OCI-M2 (cell line): Measurements from ENCODE around the gene ARMCX4.
"Not testable (repeated sequence)": the region's sequence is repeated elsewhere in the genome, so short reads cannot be mapped to it uniquely, and the experiment has no call there.

Source experiments
- DNase-seq: peaks from one replicate; lab custom pipeline; 2025; ENCODE audit not compliant: unreplicated experiment; lab: John Stamatoyannopoulos, UW

ARMCX4 gene

GRCh38 chrX:101485212-101485949 lies at the start of gene ARMCX4:
TSS of gene ARMCX4 (plus strand) at chrX:101485456. CDS start at chrX:101488590, 3,134 bp downstream.
- DNase-seq, result no peak

- DNase-seq, result no peak
Observed at GRCh38 chrX:101442085-101442484, 43.2 kb upstream of the ARMCX4 start.

- DNase-seq, result no peak
Observed at GRCh38 chrX:101449279-101449678, 36.0 kb upstream of the ARMCX4 start.

- DNase-seq, result no peak
Observed at GRCh38 chrX:101450085-101450484, 35.2 kb upstream of the ARMCX4 start.

GRCh38 chrX:101450961-101451360 lies 34.3 kb upstream of the ARMCX4 start:
- no peak for DNase-seq

- DNase-seq, result no peak
Observed at GRCh38 chrX:101452056-101452455, 33.2 kb upstream of the ARMCX4 start.

GRCh38 chrX:101460669-101461068 lies 24.6 kb upstream of the ARMCX4 start:
- no peak for DNase-seq

- no peak for DNase-seq
Observed at GRCh38 chrX:101462892-101463291, 22.4 kb upstream of the ARMCX4 start.

- no peak for DNase-seq
Observed at GRCh38 chrX:101478366-101478765, 6.9 kb upstream of the ARMCX4 start.

GRCh38 chrX:101482296-101482695 lies 3.0 kb upstream of the ARMCX4 start:
- no peak for DNase-seq

- DNase-seq, result no peak
Observed at GRCh38 chrX:101483705-101484104, 1.6 kb upstream of the ARMCX4 start.

- DNase-seq, result no peak
Observed at GRCh38 chrX:101484135-101484534, 1.1 kb upstream of the ARMCX4 start.

GRCh38 chrX:101488796-101489195 lies 3.5 kb downstream of the ARMCX4 start:
- no peak for DNase-seq

GRCh38 chrX:101491943-101492342 lies 6.7 kb downstream of the ARMCX4 start:
- no peak for DNase-seq

- DNase-seq, result no peak
Observed at GRCh38 chrX:101493225-101493624, 8.0 kb downstream of the ARMCX4 start.

GRCh38 chrX:101502929-101503328 lies 17.7 kb downstream of the ARMCX4 start:
- DNase-seq, result not testable (repeated sequence)

- no peak for DNase-seq
Observed at GRCh38 chrX:101507372-101507771, 22.1 kb downstream of the ARMCX4 start.

GRCh38 chrX:101507986-101508385 lies 22.7 kb downstream of the ARMCX4 start:
- no peak for DNase-seq

- DNase-seq, result no peak
Observed at GRCh38 chrX:101530944-101531343, 45.7 kb downstream of the ARMCX4 start.
